Measurements from ENCODE around the gene C1orf21.

The C1orf21 gene

GRCh38 chr1:184556665-184557064 lies 169.8 kb downstream of the C1orf21 start:
- TF ChIP-seq CTCF (IDR thresholded peaks at IDR 0.05; ENCODE audit: control extremely low read depth, extremely low read depth, low read depth, missing control alignments) = no peak
- DNase-seq (ENCODE audit: extremely low spot score) = no peak
- ChIA-PET CTCF (no interaction called here), POLR2A (no interaction called here)

GRCh38 chr1:184557423-184558347 lies 170.9 kb downstream of the C1orf21 start:
- POLR2A ChIA-PET = no interaction called here
- TF ChIP-seq CTCF (IDR thresholded peaks at IDR 0.05; ENCODE audit: control extremely low read depth, extremely low read depth, low read depth, missing control alignments) = no peak
- CTCF ChIA-PET = interaction anchor here (1.1 to 1.2 kb wide), 2 partner anchors 9 to 10 kb away, joined by 3 read pairs; no protein-coding TSS in a partner anchor
- DNase-seq (ENCODE audit: extremely low spot score) = no peak

GRCh38 chr1:184558691-184559090 lies 171.9 kb downstream of the C1orf21 start:
- DNase-seq (ENCODE audit: extremely low spot score) = no peak
- POLR2A ChIA-PET = no interaction called here
- TF ChIP-seq CTCF (IDR thresholded peaks at IDR 0.05; ENCODE audit: control extremely low read depth, extremely low read depth, low read depth, missing control alignments) = no peak
- CTCF ChIA-PET = interaction anchor here (1.1 kb wide), 1 partner anchor 8 kb away, joined by 3 read pairs; no protein-coding TSS in a partner anchor

- DNase-seq (ENCODE audit: extremely low spot score) = no peak
- POLR2A ChIA-PET = no interaction called here
- no peak for TF ChIP-seq CTCF (IDR thresholded peaks at IDR 0.05; ENCODE audit: control extremely low read depth, extremely low read depth, low read depth, missing control alignments)
- CTCF ChIA-PET = no interaction called here
Observed at GRCh38 chr1:184559117-184559713, 172.4 kb downstream of the C1orf21 start.

GRCh38 chr1:184562806-184563205 lies 176.0 kb downstream of the C1orf21 start:
- CTCF ChIA-PET = interaction anchor here (0.9 to 1.8 kb wide), 8 partner anchors 25 to 511 kb away, joined by 3 to 6 read pairs (median 3); partner anchors contain the start of gene TSEN15
- POLR2A ChIA-PET = no interaction called here
- no peak for TF ChIP-seq CTCF (IDR thresholded peaks at IDR 0.05; ENCODE audit: control extremely low read depth, extremely low read depth, low read depth, missing control alignments)
- DNase-seq (ENCODE audit: extremely low spot score) = no peak

GRCh38 chr1:184563308-184563707 lies 176.5 kb downstream of the C1orf21 start:
- ChIA-PET POLR2A (no interaction called here), CTCF (interaction anchor here (0.9 to 1.8 kb wide), 8 partner anchors 25 to 512 kb away, joined by 3 to 6 read pairs (median 3); partner anchors contain the start of gene TSEN15)
- no peak for DNase-seq (ENCODE audit: extremely low spot score)
- peak; percentile 41 for TF ChIP-seq CTCF (IDR thresholded peaks at IDR 0.05; ENCODE audit: control extremely low read depth, extremely low read depth, low read depth, missing control alignments)
